ENCODE results near the gene MED13. TPM values are rescaled to one million over a fixed set of nuclear protein-coding genes. Genes with fewer than 3 reads are reported as not detected.

Gene MED13
- total and polyA plus RNA-seq, 9 of the 15 experiments (the other 6 are each of a cell fraction or from before 2014, with no cell fraction given) = 5.4 to 48.4 (median 28.2) TPM

DNA sequence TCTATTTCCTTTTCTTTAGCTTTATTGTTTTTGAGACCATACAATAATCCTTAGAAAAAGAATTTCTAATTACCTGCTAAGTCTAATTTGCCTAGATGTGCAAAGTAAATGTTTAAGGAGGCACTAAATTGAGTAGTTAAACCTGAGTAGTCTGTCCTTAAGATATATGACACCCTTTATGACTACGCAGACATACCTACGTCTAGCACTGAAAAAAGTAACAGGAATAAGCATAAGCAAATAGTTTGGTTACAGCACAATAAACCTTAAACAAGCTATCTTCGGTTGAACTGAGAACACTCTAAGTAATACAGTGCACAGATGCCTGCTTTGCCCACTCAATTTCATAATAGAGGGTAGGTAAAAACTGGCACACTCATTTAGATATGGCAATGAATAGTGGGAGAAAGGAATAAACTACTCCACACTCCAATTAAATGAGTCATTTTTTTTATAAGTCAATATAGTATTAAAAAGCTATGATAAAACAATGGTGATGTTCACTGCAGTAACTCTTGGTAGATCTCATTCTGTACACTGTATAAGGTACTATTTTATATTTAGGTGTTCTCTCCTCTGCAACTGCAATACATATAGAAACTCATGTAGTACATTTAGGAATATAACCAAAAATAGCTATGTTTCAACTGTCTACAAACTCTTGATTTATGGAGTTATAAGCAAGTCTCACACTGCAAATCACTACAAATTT lies 117.6 kb downstream of the MED13 start (continued):
- TF ChIP-seq, protein P1, sequence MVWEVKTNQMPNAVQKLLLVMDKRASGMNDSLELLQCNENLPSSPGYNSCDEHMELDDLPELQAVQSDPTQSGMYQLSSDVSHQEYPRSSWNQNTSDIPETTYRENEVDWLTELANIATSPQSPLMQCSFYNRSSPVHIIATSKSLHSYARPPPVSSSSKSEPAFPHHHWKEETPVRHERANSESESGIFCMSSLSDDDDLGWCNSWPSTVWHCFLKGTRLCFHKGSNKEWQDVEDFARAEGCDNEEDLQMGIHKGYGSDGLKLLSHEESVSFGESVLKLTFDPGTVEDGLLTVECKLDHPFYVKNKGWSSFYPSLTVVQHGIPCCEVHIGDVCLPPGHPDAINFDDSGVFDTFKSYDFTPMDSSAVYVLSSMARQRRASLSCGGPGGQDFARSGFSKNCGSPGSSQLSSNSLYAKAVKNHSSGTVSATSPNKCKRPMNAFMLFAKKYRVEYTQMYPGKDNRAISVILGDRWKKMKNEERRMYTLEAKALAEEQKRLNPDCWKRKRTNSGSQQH (CRISPR knock-in tag; IDR thresholded peaks at IDR 0.05) = no peak
- no peak for TF ChIP-seq FOS (IDR thresholded peaks at IDR 0.05; ENCODE audit: extremely low read depth, insufficient read length)
- TF ChIP-seq TAF1 (IDR thresholded peaks at IDR 0.05; ENCODE audit: control insufficient read depth, extremely low read depth, insufficient read depth, low read length, severe bottlenecking) = no peak
- TF ChIP-seq, protein P2, sequence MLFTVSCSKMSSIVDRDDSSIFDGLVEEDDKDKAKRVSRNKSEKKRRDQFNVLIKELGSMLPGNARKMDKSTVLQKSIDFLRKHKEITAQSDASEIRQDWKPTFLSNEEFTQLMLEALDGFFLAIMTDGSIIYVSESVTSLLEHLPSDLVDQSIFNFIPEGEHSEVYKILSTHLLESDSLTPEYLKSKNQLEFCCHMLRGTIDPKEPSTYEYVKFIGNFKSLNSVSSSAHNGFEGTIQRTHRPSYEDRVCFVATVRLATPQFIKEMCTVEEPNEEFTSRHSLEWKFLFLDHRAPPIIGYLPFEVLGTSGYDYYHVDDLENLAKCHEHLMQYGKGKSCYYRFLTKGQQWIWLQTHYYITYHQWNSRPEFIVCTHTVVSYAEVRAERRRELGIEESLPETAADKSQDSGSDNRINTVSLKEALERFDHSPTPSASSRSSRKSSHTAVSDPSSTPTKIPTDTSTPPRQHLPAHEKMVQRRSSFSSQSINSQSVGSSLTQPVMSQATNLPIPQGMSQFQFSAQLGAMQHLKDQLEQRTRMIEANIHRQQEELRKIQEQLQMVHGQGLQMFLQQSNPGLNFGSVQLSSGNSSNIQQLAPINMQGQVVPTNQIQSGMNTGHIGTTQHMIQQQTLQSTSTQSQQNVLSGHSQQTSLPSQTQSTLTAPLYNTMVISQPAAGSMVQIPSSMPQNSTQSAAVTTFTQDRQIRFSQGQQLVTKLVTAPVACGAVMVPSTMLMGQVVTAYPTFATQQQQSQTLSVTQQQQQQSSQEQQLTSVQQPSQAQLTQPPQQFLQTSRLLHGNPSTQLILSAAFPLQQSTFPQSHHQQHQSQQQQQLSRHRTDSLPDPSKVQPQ (CRISPR knock-in tag; IDR thresholded peaks at IDR 0.05; ENCODE audit: borderline replicate concordance) = no peak
- no peak for TF ChIP-seq ZSCAN29 (IDR thresholded peaks at IDR 0.05)
- no peak for TF ChIP-seq RBM22 (IDR thresholded peaks at IDR 0.05; ENCODE audit: low read depth, low read length, poor library complexity, severe bottlenecking)
- no peak for TF ChIP-seq RFX7 (CRISPR knock-in tag; IDR thresholded peaks at IDR 0.05)
- TF ChIP-seq FOXK1 (CRISPR knock-in tag; IDR thresholded peaks at IDR 0.05; ENCODE audit: borderline replicate concordance) = no peak
- TF ChIP-seq CHCHD3 (CRISPR knock-in tag; IDR thresholded peaks at IDR 0.05) = no peak
